HEK293 (cell line): ENCODE measurements around the gene TGDS.

Experiments used
- CTCF ChIP-seq: fragments of 450-650 bp; formaldehyde crosslinking; IDR thresholded peaks from 2 replicates; pipeline ENCODE4 v1.5.1; 2016; ENCODE audit warnings: missing biosample characterization, missing genetic modification characterization
- ELK4 ChIP-seq: IDR thresholded peaks from 2 replicates; pipeline ENCODE4 v1.6.1; 2011; ENCODE audit warnings: mild to moderate bottlenecking, low read depth, low read length, borderline replicate concordance
- IKZF3 ChIP-seq: fragments of 450-650 bp; IDR thresholded peaks from 2 replicates; pipeline ENCODE4 v1.5.0; 2018; ENCODE audit warnings: missing biosample characterization, mild to moderate bottlenecking, missing genetic modification characterization, moderate library complexity
- SCRT1 ChIP-seq: fragments of 450-650 bp; formaldehyde crosslinking; IDR thresholded peaks from 2 replicates; pipeline ENCODE4 v1.5.1; 2016; ENCODE audit warnings: missing biosample characterization, missing genetic modification characterization, borderline replicate concordance
- SP2 ChIP-seq: fragments of 450-650 bp; formaldehyde crosslinking; IDR thresholded peaks from 2 replicates; pipeline ENCODE4 v1.5.1; 2016; ENCODE audit warnings: missing biosample characterization, missing genetic modification characterization
- TCF7L2 ChIP-seq: IDR thresholded peaks from 2 replicates; pipeline ENCODE4 v1.6.1; 2011; ENCODE audit warnings: low read depth, mild to moderate bottlenecking, inconsistent platforms, low read length, moderate library complexity, borderline replicate concordance
- ZBTB17 ChIP-seq: fragments of 450-650 bp; formaldehyde crosslinking; IDR thresholded peaks from 2 replicates; pipeline ENCODE4 v1.5.1; 2016; ENCODE audit warnings: missing biosample characterization, missing genetic modification characterization
- ZNF18 ChIP-seq: fragments of 450-650 bp; formaldehyde crosslinking; IDR thresholded peaks from 2 replicates; pipeline ENCODE4 v1.5.1; 2016; ENCODE audit warnings: missing biosample characterization, missing genetic modification characterization
- ZNF24 ChIP-seq: fragments of 450-650 bp; formaldehyde crosslinking; IDR thresholded peaks from 2 replicates; pipeline ENCODE4 v1.5.1; 2016; ENCODE audit warnings: missing biosample characterization, missing genetic modification characterization
- ZNF266 ChIP-seq: fragments of 450-650 bp; formaldehyde crosslinking; IDR thresholded peaks from 2 replicates; pipeline ENCODE4 v1.5.1; 2016; ENCODE audit warnings: missing biosample characterization, missing genetic modification characterization, low read depth
- ZNF292 ChIP-seq: fragments of 450-650 bp; formaldehyde crosslinking; IDR thresholded peaks from 2 replicates; pipeline ENCODE4 v1.5.1; 2016; ENCODE audit warnings: low read depth, missing biosample characterization, missing genetic modification characterization, borderline replicate concordance
- ZNF404 ChIP-seq: fragments of 450-650 bp; formaldehyde crosslinking; IDR thresholded peaks from 2 replicates; pipeline ENCODE4 v1.5.1; 2017; ENCODE audit warnings: missing biosample characterization, missing genetic modification characterization
- ZNF514 ChIP-seq: fragments of 450-650 bp; formaldehyde crosslinking; IDR thresholded peaks from 2 replicates; pipeline ENCODE4 v1.5.1; 2016; ENCODE audit warnings: missing biosample characterization, missing genetic modification characterization
- ZNF544 ChIP-seq: fragments of 450-650 bp; formaldehyde crosslinking; IDR thresholded peaks from 2 replicates; pipeline ENCODE4 v1.5.0; 2017; ENCODE audit warnings: missing biosample characterization, missing genetic modification characterization

- TF ChIP-seq ZNF404 (tag by site-specific recombination) (no peak), CTCF (tag by site-specific recombination) (no peak), ZNF292 (tag by site-specific recombination) (no peak), TCF7L2 (no peak), ZNF18 (tag by site-specific recombination) (no peak), SCRT1 (tag by site-specific recombination) (no peak; the same call in 1 of the 2 replicates), ELK4 (no peak), ZBTB17 (tag by site-specific recombination) (no peak), ZNF544 (tag by site-specific recombination) (no peak), IKZF3 (no peak), ZNF266 (no peak), ZNF24 (no peak), SP2 (tag by site-specific recombination) (no peak), ZNF514 (tag by site-specific recombination) (no peak)
Observed at GRCh38 chr13:94620286-94620896, 24.4 kb upstream of the TGDS start.
